Measurements from ENCODE around the gene PIP4K2A.

DNA sequence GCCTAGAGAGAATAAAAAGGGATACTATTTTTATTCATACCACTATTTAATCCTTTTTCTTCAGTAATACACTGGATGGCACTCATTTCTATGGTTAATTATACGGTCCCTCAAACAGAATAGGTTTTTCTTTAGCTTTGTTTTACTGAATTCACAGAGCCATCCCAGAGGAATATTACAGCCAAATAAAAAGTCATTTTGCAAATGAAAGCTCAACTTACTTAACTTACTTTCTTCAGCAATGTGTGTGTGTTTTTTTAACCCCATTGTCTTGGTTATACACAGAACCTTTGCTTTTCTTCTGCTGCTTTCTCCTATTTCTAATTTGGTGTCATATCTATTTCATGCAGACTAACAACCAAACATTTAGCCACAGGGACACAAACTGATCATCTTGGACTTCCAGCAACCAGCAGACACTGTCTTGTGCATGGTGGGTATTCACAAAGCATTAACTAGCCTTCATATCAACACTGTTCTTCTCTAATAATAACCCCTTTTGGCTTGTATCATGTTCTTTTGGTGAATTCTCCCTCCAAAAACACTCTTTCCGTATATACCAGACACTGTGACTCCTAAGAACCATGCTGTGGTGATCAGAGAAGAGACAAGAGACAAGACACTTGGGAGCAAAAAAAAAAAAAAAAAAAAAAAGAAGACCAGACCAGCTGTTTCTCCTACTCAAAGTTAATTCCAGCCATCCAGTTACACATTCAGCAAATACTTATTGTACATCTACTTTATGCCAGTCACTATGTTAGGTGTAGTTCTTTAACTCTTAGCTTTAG, 40.4 kb downstream of the PIP4K2A start:
- TF ChIP-seq, protein P1, sequence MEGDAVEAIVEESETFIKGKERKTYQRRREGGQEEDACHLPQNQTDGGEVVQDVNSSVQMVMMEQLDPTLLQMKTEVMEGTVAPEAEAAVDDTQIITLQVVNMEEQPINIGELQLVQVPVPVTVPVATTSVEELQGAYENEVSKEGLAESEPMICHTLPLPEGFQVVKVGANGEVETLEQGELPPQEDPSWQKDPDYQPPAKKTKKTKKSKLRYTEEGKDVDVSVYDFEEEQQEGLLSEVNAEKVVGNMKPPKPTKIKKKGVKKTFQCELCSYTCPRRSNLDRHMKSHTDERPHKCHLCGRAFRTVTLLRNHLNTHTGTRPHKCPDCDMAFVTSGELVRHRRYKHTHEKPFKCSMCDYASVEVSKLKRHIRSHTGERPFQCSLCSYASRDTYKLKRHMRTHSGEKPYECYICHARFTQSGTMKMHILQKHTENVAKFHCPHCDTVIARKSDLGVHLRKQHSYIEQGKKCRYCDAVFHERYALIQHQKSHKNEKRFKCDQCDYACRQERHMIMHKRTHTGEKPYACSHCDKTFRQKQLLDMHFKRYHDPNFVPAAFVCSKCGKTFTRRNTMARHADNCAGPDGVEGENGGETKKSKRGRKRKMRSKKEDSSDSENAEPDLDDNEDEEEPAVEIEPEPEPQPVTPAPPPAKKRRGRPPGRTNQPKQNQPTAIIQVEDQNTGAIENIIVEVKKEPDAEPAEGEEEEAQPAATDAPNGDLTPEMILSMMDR (IDR thresholded peaks at IDR 0.05), result no peak
- no peak for TF ChIP-seq POLR2A (IDR thresholded peaks at IDR 0.05)
